ENCODE data around the gene TNNI3K.

- no peak for TF ChIP-seq ZNF274 (IDR thresholded peaks at IDR 0.05; ENCODE audit: low read depth, low read length)
- no peak for TF ChIP-seq SUZ12 (IDR thresholded peaks at IDR 0.05; ENCODE audit: extremely low read depth, insufficient read depth, insufficient read length)
- no peak for TF ChIP-seq YY1 (IDR thresholded peaks at IDR 0.05; ENCODE audit: insufficient read depth, insufficient read length)
Observed at GRCh38 chr1:74502432-74502831, 267.2 kb downstream of the TNNI3K start.
